ENCODE results near the gene KIF16B.
"Not testable (repeated sequence)": the region's sequence is repeated elsewhere in the genome, so short reads cannot be mapped to it uniquely, and the experiment has no call there.

The KIF16B gene

DNA sequence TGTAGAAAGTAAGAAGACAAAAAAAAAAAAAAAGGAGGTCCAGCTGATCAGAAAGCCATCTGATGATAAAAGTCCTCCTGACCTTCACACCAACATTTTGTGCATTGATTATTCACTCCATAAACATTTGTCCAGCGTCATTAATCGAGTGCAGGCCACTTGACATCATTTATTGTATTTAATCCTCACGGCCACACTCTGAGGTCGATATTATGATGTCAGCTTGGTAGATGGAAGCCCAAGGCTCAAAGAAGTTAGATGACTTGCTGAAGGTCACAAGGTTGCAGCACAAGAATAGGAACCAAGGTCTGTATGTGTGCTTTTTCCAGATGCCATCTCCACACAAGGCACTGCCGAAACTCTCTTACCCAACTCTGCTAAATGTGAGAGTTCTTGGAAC, 328.4 kb downstream of the KIF16B start:
- no peak for DNase-seq

DNA sequence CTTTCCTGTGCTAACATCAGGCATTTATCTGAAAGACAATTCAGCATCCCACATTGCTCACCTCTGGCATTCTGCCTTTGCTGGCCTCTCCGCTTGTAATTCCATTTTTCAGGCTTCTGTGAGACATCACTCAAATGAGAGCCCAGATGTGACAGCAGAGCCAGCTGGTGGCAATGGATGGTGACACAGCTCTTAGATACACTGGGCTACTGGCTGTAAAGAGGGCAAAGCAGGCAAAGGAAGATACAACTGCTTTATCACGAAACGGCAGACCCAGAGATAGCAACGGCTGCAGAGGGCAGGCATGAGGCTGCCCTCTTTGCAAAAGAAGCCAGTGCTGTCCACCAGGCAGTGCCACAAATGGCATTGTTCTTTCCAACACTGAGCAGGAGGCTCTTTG, 329.8 kb downstream of the KIF16B start:
- no peak for DNase-seq

DNA sequence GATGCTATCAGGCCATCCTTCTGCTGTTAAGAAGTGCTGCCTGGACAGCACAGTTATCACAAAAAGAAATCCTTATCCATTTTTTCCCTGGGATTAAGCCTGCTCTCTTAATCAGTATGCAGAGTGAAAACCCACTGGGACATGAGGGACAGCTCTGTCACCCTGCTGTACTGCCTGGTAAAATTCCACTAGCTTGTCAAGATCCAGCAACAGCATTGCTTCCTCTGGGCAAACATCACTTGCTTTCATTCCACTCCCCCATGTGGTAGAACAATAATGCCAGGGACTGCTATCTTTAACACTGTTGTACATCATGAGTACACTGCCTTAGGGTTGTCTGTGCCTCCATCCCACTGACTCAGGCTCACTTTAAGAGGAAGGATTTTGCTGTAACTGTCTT, 331.3 kb downstream of the KIF16B start:
- no peak for DNase-seq

DNA sequence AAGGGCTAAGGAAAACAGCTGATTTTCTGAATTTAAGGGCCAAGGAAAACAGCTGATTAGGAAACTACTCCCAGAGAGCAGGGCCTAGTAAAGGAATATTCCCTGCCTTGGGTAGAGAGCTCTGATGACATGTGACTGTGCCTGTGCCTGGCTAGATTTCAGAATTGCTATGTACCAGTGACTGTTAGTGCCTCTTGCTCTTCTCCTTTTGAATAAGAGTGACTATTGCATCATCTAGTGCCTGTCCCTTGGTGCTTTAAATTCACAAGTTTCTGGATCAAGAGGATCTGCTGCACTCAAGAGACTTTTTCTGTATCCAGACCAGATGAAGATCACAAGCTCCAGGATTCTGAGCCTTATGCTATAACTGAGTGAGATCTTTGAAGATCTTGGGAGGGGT, 332.9 kb downstream of the KIF16B start:
- no peak for DNase-seq

DNA sequence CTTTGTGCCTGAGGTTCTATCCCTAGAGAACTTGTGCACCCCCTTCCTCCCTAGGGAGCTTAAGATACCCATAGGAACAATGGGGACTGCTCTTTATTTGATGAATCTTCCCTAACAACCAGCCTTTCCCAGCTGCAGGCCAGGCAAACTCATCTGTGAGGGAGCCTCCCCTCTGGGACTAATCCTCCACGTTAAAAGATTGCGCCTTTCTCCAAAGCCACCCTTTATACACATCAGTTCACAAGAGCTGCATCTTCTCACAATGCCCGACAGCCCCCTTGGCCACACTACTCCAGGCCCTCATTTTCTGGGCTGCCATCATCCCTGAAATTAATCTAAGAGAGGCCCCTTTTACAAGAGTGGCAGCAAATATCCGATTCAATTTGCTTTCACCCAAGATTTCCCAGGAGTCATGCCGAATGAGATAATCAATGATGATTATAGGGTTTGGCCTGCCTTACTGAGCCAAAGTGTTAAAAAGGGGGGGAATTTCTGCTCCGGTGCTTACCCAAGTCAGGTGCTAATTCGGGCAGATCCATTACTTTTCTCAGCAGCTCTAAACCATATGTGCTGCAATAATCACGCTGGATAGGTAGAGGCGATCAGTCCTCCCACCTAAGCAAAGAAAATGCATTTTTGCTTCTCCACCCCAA, 336.5 kb downstream of the KIF16B start:
- no peak for DNase-seq

DNA sequence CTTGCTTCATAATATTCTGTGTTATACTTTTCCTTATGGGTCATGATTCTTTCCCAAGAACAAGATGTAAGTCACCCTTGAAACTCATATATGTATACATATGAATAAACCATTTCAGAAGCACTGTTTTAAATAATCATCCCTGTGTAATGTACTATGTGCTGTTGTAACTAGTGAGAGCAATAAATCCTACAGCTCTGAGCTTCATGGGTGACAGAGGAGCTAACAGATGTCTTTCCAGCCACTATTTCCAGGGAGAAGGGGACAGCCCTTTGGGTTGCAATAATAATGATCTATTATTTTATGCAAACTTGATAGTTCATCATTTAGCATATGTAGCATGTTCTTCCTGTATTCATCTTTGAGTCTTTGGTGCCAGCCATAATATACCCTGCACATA, 342.8 kb downstream of the KIF16B start:
- DNase-seq: no peak

DNA sequence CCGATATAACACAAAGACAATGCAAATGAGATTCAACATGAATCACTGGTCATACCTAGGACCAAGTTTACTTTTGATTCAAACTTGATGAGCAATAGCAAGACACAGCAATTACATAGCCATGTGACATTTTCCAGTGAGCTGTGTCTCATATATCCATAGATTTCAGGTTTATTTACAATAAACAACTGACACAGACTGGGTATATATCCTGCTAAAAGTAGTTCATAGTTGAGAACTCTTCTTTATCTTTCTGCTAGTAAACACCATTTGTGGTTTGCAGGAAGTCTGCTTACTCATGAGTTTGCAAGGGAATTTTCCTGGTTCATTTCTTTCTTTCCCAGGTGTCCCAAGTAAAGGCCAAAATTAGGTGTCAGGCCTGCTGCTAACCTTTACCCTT, 343.4 kb downstream of the KIF16B start:
- no peak for DNase-seq

DNA sequence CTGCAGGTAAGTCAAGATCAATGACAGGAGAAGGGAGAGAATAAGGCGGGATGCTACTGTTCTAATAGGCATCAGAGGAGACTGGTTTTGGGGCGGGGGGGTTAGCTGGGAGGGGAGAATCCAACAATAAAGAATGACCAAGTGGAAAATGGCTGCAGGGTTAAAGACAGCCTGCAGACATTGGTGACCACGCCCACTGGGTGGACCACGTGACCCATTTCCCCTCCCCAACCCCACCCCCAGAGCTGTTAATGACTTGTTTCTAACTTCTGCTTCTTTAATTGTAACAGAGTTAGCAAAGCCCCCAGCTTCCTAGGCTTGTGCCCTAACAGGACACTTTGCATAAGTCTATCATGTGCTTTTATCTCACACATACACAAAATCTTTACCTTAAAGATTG, 344.5 kb downstream of the KIF16B start:
- no peak for DNase-seq

DNA sequence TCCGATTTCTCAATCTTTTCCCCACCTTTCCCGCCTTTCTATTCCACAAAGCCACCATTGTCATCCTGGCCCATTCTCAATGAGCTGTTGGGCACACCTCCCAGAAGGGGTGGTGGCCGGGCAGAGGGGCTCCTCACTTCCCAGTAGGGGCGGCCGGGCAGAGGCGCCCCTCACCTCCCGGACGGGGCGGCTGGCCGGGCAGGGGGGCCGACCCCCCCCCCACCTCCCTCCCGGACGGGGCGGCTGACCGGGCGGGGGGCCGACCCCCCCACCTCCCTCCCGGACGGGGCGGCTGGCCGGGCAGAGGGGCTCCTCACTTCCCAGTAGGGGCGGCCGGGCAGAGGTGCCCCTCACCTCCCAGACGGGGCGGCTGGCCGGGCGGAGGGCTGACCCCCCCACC, 346.3 kb downstream of the KIF16B start:
- DNase-seq: not testable (repeated sequence)

DNA sequence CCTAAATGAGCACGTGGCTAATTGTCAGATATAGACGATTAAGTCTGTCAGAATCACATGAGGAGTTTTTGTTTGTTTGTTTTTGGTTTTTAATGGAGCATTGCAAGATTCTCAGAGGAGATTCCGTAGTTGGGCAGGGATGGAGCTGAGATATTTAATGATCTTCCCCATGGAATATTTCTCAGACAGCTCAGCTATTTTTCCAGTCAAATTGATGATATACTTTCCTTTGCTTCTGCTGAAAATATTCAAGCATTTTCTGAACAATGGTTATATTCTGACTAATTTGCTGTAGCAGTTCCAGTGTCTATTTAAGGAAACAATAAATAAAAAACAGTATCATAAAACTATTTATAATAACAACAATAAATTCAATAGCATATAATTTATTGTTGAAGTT, 348.4 kb downstream of the KIF16B start:
- DNase-seq: no peak

DNA sequence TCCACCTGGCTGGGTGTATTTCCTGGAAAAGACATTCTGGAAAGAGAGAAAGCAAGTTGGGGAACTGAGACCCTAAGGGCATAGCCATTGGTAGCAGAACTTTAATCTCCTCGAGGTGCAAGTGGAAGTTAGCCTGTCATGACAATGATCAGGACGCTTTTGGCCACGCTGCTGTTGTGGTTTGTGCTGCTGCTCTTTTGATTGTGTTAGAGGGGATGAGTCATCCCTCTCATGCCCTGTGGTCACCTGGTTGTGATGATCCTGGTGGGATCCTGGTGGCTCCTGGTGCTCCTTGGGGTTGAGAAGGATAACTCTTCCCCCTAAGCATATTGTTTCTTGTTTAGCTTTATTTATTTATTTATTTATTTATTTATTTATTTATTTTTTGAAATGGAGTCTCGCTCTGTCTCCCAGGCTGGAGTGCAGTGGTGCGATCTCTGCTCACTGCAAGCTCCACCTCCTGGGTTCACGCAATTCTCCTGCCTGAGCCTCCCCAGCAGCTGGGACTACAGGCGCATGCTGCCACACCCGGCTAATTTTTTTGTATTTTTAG, 350.3 kb downstream of the KIF16B start:
- DNase-seq: no peak

All from activated CD4-positive, alpha-beta T cell treated with anti-CD3 and anti-CD28 coated beads for 1 hour (primary cell).